Activated T-cell treated with anti-CD3 and anti-CD28 coated beads for 24 hours (primary cell): Measurements from ENCODE around the gene PDCD2L.
"Not testable (repeated sequence)": the region's sequence is repeated elsewhere in the genome, so short reads cannot be mapped to it uniquely, and the experiment has no call there.

ENCODE experiments used
- DNase-seq: peaks from one replicate; pipeline ENCODE4 v3.0.0-alpha.2; 2020; ENCODE audit warnings: low read depth

Gene PDCD2L

DNA sequence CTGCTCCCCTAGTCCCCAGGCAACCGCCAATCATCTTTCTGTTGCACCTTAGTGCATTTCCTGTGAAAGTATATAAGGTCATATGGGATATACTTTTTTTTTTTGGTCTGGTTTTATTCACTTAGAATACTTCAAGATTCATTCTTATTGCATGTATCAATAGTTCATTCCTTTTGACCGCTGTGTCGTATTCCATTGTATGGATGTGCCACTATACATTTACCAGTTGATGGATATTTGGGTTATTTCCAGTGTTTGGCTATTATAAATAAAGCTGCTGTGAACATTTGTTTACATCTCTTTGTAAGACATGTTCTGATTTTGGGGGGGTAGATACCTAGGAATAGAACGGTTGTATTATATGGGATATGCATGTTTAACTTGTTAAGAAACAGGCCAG lies 14.1 kb downstream of the PDCD2L start:
- DNase-seq, result no peak

DNA sequence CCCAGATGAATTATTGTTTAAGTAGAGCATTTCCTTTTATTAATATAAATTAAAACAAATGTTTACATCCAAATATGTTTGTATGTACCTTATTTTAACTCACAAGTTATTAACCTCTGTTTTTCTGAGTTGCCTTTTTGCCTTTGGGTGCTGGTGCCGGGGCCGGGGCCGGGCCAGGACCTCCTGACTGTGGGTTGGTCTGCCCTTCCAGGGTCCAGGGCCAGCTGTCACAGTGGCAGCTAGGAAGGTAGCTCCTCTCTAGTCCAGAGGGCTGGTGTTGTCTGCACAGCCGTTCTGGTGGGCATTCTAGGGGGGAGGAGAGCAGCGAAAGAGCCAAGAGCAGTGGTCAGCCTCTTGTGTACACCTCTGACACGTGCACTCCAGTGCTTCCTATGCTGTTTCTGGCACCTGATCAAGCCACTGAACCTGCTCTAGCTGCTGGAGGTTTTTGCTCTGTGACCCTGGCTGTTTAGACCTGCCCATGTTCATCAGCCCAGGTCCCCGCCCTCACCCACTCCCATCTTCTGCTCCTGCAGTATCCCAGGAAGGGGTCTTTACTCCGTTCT lies 22.0 kb downstream of the PDCD2L start:
- no peak for DNase-seq

DNA sequence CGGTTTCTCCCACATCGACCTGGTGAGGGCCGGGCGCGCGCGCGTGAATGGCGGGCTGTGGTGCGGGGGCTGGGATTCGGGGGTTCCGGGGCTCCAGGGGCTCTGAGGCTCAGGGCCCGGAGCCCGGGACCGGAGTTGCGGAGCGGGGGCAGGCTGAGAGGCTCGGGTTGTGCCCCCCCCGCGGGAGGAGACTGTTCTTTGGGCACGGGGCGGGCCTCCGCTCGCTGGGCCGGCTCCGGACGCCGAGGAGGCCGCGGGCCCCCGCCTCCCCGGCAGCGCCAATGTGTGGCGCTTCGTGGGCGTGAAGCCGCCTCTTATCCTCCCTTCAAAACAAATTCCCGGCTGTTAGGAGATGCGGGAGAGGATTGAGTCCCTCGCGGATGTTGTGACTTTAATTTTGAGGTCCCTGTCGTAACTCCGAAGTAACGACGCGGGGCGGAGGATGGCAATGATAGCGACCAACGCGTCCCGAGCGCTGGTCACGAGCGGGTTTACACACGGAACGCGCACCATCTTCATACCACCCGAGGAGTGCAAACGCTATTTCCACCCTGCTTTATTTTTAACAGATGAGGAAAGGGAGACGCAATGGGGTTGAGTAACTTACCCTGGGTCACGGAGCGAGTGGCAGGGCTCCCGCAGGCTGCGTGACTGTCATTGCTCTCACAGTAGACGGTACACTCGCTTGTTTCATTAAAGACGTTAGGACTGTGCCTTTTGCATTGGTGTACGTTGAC lies 24.5 kb downstream of the PDCD2L start:
- DNase-seq, result peak; percentile 21

DNA sequence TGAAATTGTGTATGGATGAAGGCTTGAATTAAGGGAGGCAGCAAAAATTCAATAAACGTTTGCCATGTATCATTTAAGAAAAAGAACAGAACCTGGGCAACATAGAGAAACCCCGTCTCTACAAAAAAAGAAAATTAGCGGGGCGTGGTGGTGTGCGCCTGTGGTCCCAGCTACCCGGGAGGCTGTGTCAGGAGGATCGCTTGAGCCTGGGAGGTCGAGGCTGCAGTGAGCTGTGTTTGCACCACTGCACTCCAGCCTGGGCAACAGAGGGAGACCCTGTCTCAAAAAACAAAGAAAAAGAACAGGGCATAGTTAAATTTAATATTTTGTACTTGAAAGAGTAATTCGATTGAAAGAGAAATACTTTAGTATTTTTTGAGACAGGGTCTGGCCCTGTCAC lies 25.4 kb downstream of the PDCD2L start:
- no peak for DNase-seq

DNA sequence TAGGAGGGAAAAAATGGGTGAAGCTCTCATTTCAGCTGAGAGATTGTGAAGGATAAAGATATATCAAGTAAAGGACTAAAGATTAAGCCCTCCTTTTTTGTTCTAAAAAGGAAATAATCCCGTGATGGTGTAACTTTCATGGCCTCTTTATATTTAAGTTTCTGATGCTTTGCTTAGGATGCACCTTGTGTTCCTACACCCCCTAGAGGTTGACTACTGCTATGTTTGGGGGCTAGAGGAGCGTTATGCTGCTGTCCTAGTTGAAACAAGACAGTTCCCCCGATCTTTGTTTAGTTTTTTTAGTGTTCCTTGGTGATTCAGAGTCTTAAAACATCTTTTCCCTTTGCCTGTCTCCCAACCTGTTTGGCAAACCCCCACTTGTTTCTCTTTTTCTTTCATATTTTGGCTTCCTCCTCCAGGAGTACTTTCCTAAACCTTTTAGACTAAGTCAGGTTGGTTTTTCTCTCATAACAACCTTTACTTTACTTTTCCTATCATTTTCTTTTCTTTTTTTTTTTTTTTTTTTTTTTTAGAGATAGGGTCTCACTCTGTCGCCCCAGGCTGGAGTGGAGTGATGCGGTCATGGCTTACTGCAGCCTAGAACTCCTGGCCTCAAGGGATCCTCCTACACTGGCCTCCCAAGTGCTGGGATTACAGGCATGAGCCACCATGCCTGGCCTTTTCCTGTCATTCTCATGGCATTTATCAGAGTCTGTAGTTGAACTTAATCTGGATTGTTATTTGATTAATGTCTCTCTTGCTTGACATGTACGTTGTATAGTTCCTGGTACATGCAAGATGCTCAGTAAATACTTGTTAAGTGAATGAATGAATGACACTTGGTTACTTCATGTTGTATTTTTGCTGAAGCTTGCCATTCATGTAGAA lies 26.8 kb downstream of the PDCD2L start:
- peak; percentile 22 for DNase-seq

DNA sequence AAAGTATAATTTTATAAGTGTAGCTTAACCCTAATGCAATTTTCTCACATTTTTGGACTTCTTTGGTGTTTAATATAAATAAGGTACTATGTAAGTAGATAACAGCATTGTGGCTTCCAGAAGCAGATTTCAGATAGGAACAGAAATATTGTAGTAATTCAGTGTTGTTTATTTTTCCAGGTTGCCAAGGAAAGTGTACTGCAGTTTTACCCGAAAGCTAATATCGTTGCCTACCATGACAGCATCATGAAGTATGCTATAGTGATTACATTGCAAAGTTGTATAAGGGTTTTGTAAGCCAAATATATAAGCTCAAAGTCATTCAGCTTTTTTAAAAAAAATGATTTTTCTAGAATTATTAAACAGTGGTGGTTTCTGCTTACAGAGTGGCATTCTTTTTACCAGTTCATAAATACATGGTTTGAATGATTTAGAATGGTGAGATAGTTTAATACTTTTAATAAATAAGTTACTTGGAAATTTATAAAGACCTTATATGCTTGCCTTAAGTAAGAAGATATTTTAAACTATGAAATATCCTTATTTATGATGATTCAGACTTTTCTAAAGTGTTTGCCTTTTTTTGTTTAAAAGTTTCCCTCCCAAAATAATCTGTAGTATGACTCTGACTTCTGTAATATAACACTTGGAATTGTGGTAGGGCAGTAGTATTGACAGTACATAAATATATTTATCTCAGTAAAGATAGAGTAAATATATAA lies 27.6 kb downstream of the PDCD2L start:
- DNase-seq, result no peak

DNA sequence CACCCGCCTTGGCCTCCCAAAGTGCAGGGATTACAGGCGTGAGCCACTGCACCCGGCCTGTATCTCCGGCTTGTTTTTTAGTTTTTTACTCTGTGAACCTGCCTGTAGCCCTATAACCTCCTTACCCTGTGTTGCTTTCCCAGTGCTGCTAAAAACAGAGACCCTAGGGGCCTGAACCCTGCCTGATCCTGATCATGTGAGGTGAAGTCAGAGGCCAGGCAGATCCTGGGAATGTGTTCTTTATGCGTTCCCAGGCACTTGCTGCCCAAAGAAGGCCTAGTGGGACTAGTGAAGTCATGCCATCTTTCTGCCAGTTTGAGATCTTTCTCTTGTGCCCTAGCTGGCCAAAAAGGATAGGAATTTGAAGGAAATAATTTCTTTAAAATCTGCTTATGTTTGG lies 28.6 kb downstream of the PDCD2L start:
- DNase-seq, result no peak

DNA sequence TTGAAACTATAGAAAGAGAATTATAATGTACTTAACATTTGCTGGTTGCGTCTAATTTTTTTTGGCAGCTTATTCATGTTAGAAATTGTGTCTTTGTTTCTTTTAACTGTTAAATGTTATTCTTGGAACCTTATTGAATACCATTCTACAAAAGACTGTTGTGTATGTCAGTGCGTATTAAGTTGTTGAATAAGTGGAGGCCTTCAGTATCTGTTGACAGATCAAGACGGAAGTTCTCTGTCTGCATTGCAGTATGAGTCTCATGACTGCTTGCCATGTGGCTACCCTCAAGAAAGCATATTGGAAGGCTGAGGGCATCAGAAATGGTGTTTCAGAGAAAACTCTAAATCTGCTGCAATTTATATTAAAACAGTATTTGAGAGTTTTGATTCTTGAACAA lies 32.5 kb downstream of the PDCD2L start:
- DNase-seq, result no peak

DNA sequence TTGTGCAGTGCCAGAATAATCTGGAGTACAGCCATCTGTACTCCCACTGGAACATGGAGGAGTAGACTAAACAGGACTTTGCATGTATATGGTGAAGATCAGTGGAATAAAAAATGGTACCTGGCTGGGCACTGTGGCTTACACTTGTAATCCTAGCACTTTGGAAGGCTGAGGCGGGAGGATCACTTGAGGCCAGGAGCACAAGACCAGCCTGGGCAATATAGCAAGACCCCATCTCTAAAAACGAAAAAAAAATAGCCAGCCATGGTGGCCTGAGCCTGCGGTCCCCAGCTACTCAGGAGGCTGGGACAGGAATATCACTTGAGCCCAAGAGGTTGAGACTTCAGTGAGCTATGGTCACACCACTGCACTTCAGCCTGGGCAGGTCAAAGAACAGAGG lies 44.0 kb downstream of the PDCD2L start:
- no peak for DNase-seq

DNA sequence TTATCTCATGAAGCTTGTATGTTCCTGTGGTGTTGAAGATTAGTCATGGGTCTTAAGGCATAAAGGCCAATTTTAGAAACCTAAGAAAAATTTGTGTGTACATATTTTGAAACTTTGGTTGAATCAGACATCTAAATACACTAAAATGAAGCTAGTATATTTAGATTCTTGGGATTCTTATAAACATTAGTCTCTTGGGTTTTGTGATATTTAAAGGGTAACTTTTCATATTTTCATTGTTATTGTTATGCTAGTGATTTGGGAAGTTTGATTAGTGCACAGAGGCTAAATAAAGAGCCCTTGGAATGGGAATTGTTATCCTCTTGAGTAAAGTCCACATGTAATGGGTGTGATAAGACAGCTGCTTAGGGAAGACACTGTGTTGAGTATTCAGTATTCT lies 48.5 kb downstream of the PDCD2L start:
- DNase-seq, result no peak

DNA sequence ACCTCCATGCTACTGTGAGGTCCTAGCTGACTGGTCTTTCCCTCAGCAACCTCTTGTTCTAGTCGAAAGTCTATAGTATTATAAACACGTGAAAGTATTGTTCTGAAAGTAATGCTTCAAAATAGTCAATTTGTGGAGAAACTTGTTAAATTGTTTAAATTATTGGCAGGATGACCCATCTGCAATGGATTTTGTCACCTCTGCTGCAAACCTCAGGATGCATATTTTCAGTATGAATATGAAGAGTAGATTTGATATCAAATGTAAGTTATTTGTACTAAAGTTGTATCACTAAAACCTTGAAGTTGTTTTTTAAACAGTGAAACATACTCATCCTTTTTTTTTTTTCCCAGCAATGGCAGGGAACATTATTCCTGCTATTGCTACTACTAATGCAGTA lies 49.9 kb downstream of the PDCD2L start:
- DNase-seq, result no peak

DNA sequence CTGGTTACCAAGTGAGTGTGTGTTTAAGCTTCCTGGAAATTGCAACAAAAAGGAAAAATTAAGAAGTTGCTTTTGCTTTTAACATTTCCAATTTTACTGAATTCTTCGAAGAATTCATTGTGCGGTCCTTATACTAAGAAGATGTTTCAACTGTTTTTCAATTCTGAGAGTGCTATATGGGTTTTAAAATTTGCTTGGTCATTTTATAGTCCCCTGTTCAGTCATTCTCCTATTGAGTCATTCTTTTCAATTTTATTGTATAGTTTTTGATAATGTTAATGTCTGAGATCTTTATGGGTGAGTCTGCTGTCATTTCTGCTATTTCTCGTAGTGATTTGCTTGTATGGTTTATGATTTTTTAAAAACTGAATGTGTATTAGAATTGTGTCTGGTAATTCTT lies 50.5 kb downstream of the PDCD2L start:
- no peak for DNase-seq

DNA sequence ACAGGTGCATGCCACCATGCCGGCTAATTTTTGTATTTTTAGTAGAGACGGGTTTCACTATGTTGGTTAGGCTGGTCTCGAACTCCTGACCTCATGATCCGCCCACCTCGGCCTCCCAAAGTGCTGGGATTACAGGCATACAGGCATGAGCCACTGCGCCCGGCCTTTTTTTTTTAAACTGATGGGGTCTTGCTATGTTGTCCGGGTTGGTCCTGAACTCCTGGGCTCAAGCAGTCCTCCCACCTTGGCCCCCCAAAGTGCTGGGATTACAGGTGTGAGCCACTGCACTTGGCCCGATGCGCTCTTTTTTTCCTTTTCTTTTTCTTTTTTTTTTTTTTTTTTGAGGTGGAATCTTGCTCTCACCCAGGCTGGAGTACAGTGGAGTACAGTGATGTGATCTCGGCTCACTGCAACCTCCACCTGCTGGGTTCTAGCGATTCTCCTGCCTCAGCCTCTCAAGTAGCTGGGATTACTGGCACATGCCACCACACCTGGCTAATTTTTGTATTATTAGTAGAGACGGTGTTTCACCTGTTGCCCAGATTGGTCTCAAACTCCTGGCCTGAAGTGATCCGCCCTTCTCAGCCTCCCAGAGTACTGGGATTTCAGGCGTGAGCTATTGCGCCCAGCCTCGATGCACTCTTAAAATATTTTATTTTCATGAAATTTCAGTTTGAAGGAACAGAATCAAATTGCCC lies 51.7 kb downstream of the PDCD2L start:
- not testable (repeated sequence) for DNase-seq

DNA sequence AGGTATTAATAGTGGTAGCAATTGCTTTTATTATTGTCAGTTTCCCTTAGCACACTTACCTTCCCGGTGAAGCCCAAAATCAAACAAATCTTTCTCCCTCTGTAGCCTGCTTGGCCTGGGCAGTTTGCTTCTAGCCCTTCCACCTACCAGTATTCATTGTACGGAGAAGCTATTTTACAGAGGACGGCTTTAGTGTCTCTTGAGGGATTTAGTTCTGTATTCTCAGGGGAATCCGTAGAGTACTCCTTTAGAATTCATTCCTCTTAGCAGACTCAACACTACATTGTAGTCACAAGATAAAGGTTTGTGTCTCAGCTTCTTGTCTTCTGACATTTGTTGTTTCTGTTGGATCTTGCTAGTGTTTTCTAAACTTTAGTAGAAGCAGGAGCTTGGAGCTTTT lies 53.2 kb downstream of the PDCD2L start:
- DNase-seq, result no peak

DNA sequence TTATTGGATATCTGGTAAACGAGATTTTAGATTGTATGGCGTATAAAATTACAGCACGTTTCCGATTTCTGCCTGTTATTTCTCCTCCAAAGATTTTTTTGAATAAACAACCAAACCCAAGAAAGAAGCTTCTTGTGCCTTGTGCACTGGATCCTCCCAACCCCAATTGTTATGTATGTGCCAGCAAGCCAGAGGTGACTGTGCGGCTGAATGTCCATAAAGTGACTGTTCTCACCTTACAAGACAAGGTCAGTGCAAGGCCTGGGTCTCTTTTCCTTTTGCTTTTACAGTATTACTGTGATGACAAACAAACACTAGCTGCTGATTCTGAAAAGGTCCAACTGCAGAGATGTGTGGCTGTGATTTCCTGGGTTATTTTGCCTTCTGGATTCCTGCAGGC lies 54.5 kb downstream of the PDCD2L start:
- no peak for DNase-seq

DNA sequence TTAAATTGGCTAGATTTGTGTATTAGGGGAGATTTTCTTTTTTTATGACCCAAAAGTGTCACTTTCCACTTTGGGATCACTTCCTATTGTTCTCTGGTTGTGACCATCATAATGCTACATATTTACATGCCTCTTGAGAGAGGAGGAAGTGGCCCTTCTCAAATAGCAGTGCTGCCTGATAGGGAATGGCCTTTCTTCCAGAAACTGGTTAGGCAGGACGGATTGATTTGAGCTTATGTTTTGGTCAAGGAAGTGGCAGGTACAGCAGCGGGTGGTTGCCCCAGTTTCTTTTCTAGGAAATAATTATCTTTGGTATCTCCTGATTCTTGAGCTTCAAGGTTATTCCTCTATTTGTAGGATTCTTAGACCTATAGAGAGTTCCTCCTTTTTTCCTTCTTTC lies 55.4 kb downstream of the PDCD2L start:
- DNase-seq, result no peak

DNA sequence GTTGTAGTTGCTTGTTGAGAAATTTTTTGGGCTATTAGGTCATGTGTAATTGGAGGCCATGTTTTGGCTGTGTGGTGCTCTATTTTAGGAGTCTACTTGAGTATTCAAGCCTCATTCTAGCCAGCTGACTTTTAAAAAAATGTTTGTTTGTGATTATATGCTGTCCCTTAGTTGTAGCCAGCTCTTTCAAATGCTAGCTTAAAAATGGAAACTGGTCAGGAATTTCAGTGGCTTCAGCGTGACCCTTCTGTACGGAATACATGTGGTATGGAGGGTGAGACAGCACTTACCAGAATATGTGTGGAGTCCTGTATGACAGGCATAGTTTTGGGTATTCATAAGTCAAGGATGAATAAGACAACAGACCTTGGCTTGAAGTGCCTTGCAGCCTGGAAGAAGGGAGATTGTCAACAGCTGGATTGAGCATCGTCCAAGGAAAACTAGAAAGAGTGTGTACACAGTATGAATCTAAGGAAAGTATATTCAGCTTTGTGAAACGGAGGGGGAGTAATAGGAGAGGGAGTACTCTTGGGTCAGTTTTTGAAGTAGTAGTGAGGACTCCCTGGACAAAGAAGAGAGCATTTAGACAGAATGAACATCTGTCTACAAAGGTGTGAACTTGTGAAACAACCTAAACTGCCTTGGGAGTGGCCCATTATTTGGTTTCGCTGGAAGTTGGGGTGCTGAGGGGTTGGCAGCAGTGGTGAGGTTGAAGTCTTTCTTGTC lies 57.3 kb downstream of the PDCD2L start:
- DNase-seq, result no peak

DNA sequence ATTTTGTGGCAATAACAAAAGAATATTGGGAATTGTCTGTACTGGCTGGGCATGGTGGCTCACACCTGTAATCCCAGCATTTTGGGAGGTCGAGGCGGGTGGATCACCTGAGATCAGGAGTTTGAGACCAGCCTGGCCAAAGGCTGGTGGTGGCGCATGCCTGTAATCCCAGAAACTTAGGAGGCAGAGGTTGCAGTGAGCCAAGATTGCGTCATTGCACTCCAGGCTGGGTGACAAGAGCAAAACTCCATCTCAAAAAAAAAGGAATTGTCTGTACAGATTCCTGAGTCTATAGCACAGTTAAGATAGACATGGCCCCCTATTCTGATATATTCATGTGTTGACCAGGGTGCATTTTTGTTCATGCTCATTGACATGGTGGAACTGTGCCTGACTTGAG lies 60.6 kb downstream of the PDCD2L start:
- not testable (repeated sequence) for DNase-seq

DNA sequence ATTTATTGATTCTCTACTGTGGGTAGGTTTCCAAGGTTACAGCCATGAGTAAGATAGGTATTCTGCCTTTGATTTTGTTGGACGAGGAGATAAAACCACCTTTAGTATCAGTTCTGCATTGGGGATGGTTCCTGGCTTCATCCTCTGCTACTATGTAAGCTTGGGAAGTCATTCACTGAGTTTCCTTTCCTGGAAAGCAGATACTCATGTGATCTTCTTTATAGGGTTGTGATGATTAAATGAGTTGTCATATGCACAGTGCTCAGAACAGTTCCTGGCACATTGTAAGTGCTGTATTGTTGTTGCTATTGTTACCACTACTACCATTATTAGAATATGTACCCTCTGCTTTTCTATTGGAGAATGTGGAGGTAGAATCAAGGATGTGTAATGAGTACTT lies 64.2 kb downstream of the PDCD2L start:
- no peak for DNase-seq

DNA sequence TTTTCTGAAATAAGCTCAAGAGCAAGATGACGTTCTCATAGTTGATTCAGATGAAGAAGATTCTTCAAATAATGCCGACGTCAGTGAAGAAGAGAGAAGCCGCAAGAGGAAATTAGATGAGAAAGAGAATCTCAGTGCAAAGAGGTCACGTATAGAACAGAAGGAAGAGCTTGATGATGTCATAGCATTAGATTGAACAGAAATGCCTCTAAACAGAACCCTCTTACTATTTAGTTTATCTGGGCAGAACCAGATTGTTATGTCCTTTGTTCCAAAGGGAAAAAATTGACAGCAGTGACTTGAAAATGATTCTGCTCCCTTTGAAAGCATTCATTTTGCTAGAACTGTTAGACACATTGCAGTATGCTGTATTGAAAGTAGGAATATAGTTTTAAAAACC lies 64.8 kb downstream of the PDCD2L start:
- not testable (repeated sequence) for DNase-seq
